GM12878 (cell line): ENCODE measurements around the gene TNFRSF8. TPM values are rescaled to one million over a fixed set of nuclear protein-coding genes. Genes with fewer than 3 reads are reported as not detected.

ENCODE experiments used
- ATF7 ChIP-seq: fragments of 450-650 bp; IDR thresholded peaks from 2 replicates; pipeline ENCODE4 v1.6.1; 2016; ENCODE audit warnings: low read depth, mild to moderate bottlenecking
- CREB1 ChIP-seq: IDR thresholded peaks from 2 replicates; pipeline ENCODE4 v1.6.1; 2012; ENCODE audit warnings: low read depth, mild to moderate bottlenecking, inconsistent platforms
- EED ChIP-seq: sonication (generic); IDR thresholded peaks from 2 replicates; pipeline ENCODE4 v1.6.1; 2016; ENCODE audit warnings: antibody characterized with exemption, low read depth
- GATAD2B ChIP-seq: fragments of 450-650 bp; conservative IDR thresholded peaks from 2 replicates; pipeline ENCODE4 v1.6.1; 2017; ENCODE audit warnings: low read depth, mild to moderate bottlenecking, moderate library complexity
- HDAC2 ChIP-seq: fragments of 200-600 bp; sonication (generic); IDR thresholded peaks from 2 replicates; pipeline ENCODE4 v1.6.1; 2017
- IKZF2 ChIP-seq, 2 experiments: fragments of 450-650 bp; IDR thresholded peaks; 2 replicates each; pipeline ENCODE4 v1.6.1; 2017; ENCODE audit warnings: mild to moderate bottlenecking in 2 of 2, moderate library complexity in 2 of 2
- IRF4 ChIP-seq: IDR thresholded peaks from 2 replicates; pipeline ENCODE4 v1.6.1; 2011; ENCODE audit warnings: low read depth, low read length
- NR2F1 ChIP-seq: fragments of 450-650 bp; conservative IDR thresholded peaks from 2 replicates; pipeline ENCODE4 v1.6.1; 2017; ENCODE audit warnings: mild to moderate bottlenecking
- POLR2A ChIP-seq: IDR thresholded peaks from 2 replicates; pipeline ENCODE4 v1.6.1; 2011; ENCODE audit warnings: low read depth, mild to moderate bottlenecking, low read length
- POLR2AphosphoS5 ChIP-seq: IDR thresholded peaks from 2 replicates; pipeline ENCODE4 v1.6.1; 2011; ENCODE audit warnings: mild to moderate bottlenecking, low read length, inconsistent platforms
- POU2F2 ChIP-seq: IDR thresholded peaks from 3 replicates; pipeline ENCODE4 v1.6.1; 2011; ENCODE audit warnings: low read depth, mild to moderate bottlenecking, low read length, borderline replicate concordance
- SREBF1 ChIP-seq: IDR thresholded peaks from 2 replicates; pipeline ENCODE4 v1.6.1; 2012; ENCODE audit warnings: mild to moderate bottlenecking, low read length
- STAT1 ChIP-seq: fragments of 450-650 bp; conservative IDR thresholded peaks from 2 replicates; pipeline ENCODE4 v1.6.1; 2014; ENCODE audit warnings: antibody characterized with exemption, mild to moderate bottlenecking
- ZNF24 ChIP-seq: fragments of 450-650 bp; IDR thresholded peaks from 2 replicates; pipeline ENCODE4 v1.6.1; 2017; ENCODE audit warnings: antibody characterized with exemption, mild to moderate bottlenecking
- ZNF274 ChIP-seq: IDR thresholded peaks from one replicate; pipeline ENCODE4 v1.8.0; 2011; ENCODE audit not compliant: insufficient read length, insufficient read depth
- polyA plus RNA-seq, 11 experiments: library from polyadenylated mRNA; depleted of rRNA in 4 of 11; unstranded in 6 of 11; stranded (reverse) in 5 of 11; fragments of >200 nt; fragmentation: Nextera tagmentation in 4 of 11; fragmentation: Illumina TruSeq in 1 of 11; extraction: Ambion mirVana in 4 of 11; extraction: Trizol in 1 of 11; gene quantifications; 1 replicate in 1 of 11; 2 replicates in 10 of 11; pipeline versions ENCODE4 v1.2.1 to v1.2.3, GENCODE V29; 2011 to 2016; ENCODE audit warnings: inconsistent platforms in 2 of 11, missing spikeins in 2 of 11, low read depth in 1 of 11
- total RNA-seq, 4 experiments: library from RNA; depleted of rRNA in 3 of 4; stranded (reverse); fragments of >200 nt in 3 of 4; fragmentation: Illumina TruSeq in 1 of 4; extraction: Trizol in 1 of 4; gene quantifications; 2 replicates each; pipeline versions ENCODE4 v1.2.1 to v1.2.3, GENCODE V29; 2013 to 2021
- TF ChIP-seq, protein P1 (sequence below): fragments of 450-650 bp; conservative IDR thresholded peaks from 2 replicates; pipeline ENCODE4 v1.6.1; 2017; ENCODE audit warnings: mild to moderate bottlenecking, moderate library complexity
- TF ChIP-seq, protein P2 (sequence below): IDR thresholded peaks from 2 replicates; pipeline ENCODE4 v1.6.1; 2011; ENCODE audit warnings: borderline replicate concordance, low read depth, mild to moderate bottlenecking, moderate library complexity, low read length; ENCODE audit not compliant: insufficient read depth, poor library complexity, severe bottlenecking
- TF ChIP-seq, protein P3 (sequence below): IDR thresholded peaks from 2 replicates; pipeline ENCODE4 v1.6.1; 2011; ENCODE audit warnings: low read depth, low read length, improper control_type of control experiment, borderline replicate concordance
- TF ChIP-seq, protein P4 (sequence below): fragments of 450-650 bp; formaldehyde crosslinking; IDR thresholded peaks from 2 replicates; pipeline ENCODE4 v1.4.0; 2022; ENCODE audit warnings: mild to moderate bottlenecking, moderate library complexity
- TF ChIP-seq, protein P5 (sequence below): fragments of 450-650 bp; IDR thresholded peaks from 2 replicates; pipeline ENCODE4 v1.6.1; 2017; ENCODE audit warnings: mild to moderate bottlenecking, moderate library complexity

The TNFRSF8 gene
- total and polyA plus RNA-seq, 10 of the 15 experiments (the other 5 are each of a cell fraction or from before 2014, with no cell fraction given), result 9.8 to 114 (median 58.8) TPM

DNA sequence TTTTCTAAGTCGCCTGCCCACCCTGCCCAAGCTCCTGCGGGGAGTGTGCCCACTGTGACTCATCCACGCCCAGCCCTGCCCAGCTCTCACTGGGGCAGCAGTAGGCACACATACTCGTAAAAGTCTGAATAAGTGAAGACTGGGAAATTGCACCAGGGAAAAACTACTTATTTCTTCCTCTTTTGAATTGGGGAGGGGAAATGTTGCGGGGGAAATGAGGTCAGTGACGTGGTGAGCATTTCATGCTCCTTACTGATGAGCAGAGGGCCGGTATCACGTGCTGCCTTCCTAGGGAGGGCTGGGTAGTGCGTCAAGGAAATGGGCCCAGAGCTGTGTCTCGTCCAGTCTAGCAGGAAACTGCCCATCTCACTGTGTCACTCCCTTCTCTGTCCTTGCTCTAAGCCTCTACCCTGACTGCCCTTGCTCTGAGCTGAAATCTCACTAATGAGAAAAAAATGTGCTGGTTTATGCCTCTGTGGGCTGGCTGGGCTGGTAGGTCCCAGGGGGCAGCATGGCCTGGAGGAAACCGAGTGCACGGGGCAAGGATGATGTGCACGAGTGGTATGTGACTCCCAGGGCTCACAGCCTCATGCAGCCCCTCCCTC is 90.2 kb downstream of the TNFRSF8 start (continued):
- TF ChIP-seq, protein P1, sequence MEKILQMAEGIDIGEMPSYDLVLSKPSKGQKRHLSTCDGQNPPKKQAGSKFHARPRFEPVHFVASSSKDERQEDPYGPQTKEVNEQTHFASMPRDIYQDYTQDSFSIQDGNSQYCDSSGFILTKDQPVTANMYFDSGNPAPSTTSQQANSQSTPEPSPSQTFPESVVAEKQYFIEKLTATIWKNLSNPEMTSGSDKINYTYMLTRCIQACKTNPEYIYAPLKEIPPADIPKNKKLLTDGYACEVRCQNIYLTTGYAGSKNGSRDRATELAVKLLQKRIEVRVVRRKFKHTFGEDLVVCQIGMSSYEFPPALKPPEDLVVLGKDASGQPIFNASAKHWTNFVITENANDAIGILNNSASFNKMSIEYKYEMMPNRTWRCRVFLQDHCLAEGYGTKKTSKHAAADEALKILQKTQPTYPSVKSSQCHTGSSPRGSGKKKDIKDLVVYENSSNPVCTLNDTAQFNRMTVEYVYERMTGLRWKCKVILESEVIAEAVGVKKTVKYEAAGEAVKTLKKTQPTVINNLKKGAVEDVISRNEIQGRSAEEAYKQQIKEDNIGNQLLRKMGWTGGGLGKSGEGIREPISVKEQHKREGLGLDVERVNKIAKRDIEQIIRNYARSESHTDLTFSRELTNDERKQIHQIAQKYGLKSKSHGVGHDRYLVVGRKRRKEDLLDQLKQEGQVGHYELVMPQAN, result 0 out of 2 replicates have a peak, but pooled peaks have one; percentile 23
- no peak for TF ChIP-seq ZNF24
- TF ChIP-seq, protein P2, sequence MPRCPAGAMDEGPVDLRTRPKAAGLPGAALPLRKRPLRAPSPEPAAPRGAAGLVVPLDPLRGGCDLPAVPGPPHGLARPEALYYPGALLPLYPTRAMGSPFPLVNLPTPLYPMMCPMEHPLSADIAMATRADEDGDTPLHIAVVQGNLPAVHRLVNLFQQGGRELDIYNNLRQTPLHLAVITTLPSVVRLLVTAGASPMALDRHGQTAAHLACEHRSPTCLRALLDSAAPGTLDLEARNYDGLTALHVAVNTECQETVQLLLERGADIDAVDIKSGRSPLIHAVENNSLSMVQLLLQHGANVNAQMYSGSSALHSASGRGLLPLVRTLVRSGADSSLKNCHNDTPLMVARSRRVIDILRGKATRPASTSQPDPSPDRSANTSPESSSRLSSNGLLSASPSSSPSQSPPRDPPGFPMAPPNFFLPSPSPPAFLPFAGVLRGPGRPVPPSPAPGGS, result no peak
- 0 out of 2 replicates have a peak, but pooled peaks have one; percentile 40 for TF ChIP-seq POLR2A
- TF ChIP-seq IKZF2 (IDR thresholded peaks at IDR 0.05), result peak; percentile 68 to 73; a peak in 3 of 4 replicates
- TF ChIP-seq STAT1, result no peak
- TF ChIP-seq SREBF1, result no peak
- peak; percentile 66 for TF ChIP-seq CREB1
- TF ChIP-seq POU2F2, result no peak
- TF ChIP-seq, protein P3, sequence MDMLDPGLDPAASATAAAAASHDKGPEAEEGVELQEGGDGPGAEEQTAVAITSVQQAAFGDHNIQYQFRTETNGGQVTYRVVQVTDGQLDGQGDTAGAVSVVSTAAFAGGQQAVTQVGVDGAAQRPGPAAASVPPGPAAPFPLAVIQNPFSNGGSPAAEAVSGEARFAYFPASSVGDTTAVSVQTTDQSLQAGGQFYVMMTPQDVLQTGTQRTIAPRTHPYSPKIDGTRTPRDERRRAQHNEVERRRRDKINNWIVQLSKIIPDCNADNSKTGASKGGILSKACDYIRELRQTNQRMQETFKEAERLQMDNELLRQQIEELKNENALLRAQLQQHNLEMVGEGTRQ, result peak; percentile 76
- peak; percentile 41; the same call in 1 of the 2 replicates for TF ChIP-seq NR2F1
- TF ChIP-seq IRF4, result no peak
- no peak for TF ChIP-seq HDAC2
- TF ChIP-seq POLR2AphosphoS5, result peak; percentile 59; the same call in 1 of the 2 replicates
- TF ChIP-seq, protein P4, sequence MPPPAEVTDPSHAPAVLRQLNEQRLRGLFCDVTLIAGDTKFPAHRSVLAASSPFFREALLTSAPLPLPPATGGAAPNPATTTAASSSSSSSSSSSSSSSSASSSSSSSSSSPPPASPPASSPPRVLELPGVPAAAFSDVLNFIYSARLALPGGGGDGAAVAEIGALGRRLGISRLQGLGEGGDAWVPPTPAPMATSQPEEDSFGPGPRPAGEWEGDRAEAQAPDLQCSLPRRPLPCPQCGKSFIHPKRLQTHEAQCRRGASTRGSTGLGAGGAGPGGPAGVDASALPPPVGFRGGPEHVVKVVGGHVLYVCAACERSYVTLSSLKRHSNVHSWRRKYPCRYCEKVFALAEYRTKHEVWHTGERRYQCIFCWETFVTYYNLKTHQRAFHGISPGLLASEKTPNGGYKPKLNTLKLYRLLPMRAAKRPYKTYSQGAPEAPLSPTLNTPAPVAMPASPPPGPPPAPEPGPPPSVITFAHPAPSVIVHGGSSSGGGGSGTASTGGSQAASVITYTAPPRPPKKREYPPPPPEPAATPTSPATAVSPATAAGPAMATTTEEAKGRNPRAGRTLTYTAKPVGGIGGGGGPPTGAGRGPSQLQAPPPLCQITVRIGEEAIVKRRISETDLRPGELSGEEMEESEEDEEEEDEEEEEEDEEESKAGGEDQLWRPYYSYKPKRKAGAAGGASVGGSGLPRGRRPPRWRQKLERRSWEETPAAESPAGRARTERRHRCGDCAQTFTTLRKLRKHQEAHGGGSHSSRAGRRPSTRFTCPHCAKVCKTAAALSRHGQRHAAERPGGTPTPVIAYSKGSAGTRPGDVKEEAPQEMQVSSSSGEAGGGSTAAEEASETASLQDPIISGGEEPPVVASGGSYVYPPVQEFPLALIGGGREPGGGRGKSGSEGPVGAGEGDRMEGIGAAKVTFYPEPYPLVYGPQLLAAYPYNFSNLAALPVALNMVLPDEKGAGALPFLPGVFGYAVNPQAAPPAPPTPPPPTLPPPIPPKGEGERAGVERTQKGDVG, result no peak
- peak; percentile 66 for TF ChIP-seq GATAD2B
- no peak for TF ChIP-seq ZNF274
- TF ChIP-seq, protein P5, sequence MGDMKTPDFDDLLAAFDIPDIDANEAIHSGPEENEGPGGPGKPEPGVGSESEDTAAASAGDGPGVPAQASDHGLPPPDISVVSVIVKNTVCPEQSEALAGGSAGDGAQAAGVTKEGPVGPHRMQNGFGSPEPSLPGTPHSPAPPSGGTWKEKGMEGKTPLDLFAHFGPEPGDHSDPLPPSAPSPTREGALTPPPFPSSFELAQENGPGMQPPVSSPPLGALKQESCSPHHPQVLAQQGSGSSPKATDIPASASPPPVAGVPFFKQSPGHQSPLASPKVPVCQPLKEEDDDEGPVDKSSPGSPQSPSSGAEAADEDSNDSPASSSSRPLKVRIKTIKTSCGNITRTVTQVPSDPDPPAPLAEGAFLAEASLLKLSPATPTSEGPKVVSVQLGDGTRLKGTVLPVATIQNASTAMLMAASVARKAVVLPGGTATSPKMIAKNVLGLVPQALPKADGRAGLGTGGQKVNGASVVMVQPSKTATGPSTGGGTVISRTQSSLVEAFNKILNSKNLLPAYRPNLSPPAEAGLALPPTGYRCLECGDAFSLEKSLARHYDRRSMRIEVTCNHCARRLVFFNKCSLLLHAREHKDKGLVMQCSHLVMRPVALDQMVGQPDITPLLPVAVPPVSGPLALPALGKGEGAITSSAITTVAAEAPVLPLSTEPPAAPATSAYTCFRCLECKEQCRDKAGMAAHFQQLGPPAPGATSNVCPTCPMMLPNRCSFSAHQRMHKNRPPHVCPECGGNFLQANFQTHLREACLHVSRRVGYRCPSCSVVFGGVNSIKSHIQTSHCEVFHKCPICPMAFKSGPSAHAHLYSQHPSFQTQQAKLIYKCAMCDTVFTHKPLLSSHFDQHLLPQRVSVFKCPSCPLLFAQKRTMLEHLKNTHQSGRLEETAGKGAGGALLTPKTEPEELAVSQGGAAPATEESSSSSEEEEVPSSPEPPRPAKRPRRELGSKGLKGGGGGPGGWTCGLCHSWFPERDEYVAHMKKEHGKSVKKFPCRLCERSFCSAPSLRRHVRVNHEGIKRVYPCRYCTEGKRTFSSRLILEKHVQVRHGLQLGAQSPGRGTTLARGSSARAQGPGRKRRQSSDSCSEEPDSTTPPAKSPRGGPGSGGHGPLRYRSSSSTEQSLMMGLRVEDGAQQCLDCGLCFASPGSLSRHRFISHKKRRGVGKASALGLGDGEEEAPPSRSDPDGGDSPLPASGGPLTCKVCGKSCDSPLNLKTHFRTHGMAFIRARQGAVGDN, result peak; percentile 96
- peak; percentile 78 for TF ChIP-seq ATF7
- peak; percentile 52; the same call in 1 of the 2 replicates for TF ChIP-seq EED
